ENCODE results near the gene MED13L.

The MED13L gene

DNA sequence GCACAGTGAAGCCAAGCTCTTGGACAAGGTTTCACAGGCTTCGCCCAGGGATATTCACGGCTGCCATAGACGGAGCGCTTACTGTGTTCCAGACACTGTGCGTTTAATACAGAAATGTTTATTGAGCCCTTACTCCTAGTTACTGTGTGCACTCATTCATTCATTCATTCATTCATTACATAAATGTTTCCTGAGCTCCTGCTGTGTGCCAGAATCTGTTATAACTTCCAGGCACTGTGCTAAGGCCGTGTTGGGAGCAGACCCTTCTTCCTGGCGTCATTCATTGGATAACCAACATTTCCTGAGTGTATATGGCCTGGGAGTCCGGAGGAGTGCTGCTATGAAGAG is 760 bp upstream of the MED13L start:
- H3K4me3 ChIP-seq (ENCODE audit: low read depth, low read length): peak overlapping the region; percentile 54
- TF ChIP-seq, protein P1, sequence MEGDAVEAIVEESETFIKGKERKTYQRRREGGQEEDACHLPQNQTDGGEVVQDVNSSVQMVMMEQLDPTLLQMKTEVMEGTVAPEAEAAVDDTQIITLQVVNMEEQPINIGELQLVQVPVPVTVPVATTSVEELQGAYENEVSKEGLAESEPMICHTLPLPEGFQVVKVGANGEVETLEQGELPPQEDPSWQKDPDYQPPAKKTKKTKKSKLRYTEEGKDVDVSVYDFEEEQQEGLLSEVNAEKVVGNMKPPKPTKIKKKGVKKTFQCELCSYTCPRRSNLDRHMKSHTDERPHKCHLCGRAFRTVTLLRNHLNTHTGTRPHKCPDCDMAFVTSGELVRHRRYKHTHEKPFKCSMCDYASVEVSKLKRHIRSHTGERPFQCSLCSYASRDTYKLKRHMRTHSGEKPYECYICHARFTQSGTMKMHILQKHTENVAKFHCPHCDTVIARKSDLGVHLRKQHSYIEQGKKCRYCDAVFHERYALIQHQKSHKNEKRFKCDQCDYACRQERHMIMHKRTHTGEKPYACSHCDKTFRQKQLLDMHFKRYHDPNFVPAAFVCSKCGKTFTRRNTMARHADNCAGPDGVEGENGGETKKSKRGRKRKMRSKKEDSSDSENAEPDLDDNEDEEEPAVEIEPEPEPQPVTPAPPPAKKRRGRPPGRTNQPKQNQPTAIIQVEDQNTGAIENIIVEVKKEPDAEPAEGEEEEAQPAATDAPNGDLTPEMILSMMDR (IDR thresholded peaks at IDR 0.05; ENCODE audit: borderline replicate concordance, insufficient read depth, low read depth, low read length): no peak

DNA sequence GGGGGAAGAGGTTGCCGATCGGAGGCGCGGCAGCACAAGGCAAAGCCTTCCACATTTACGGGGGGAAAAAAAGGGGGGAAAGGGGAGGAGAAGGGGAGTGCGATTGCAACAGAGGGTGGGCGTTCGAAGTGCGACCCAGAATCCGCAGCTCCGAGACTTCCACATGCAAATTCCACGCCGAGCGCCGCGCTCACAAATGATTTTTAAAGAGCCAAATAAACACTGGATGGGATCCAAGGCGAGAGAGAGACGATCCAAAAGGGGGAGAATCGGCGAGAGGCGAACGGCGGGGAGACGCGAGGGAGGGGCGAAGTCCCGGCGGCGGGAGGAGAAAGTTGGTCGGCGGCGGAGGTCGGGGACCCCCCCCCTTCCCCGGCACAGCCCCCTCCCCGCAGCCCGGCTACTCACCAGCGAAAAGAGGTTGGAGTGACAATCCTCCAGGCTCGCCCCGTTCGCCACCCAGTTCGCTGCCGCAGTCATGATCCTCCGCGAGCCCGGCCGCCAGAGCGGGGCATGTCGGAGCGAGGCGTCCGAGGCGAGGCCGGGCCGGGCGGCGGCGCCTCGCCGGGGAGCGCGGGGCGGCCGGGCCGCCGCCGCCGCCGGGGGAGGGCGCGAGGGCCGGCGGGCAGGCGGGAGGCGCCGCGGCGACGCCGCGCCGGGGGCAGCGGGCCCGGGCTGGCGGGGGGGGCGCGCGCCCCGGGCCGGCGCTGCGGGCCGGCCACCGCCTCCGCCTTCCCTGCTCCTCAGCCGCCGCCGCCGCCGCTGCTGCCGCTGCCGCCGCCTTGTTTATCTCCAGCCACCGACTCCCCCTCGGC is 634 bp downstream of the MED13L start:
- H3K4me3 ChIP-seq (ENCODE audit: low read depth, low read length): peak overlapping the region; percentile 66
- TF ChIP-seq, protein P1 (IDR thresholded peaks at IDR 0.05; ENCODE audit: borderline replicate concordance, insufficient read depth, low read depth, low read length): no peak

DNA sequence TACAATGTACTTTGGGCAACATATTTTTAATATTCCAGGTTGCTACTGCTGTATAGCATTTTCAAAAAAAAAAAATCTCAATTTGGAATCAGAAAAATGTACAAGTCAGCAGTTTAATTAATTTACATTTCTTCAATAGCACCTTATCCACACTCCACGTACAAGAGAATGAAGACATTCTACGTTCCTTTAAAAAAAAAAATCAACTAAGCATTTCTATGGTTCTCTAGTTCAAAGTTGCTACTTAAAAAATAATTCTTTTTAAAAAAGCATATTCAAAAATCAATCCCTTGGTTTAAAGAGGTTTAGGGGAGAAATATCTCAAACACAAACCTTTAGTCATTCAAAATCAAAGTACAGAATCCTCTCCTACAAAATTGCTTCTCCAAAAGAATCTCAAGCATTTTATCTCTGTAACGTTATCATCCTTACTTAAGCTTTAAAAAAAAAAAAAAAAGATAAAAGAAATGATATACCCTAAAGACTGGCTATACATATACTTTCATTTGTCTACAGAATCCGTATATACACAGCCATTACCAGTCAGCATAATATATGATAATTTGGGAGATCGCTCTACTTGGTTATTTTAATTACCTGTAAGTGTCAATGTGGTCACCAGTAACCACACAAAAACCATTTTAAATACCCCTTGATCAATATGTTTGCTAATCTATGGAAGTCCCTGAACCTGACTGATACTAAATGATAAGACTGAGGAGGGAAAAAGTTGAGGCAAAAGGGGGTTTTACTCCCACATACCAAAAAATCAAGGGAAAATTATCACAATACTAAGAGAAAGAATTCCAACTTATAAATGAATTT is 2.7 kb downstream of the MED13L start:
- TF ChIP-seq, protein P1 (IDR thresholded peaks at IDR 0.05; ENCODE audit: borderline replicate concordance, insufficient read depth, low read depth, low read length): no peak
- H3K4me3 ChIP-seq (ENCODE audit: low read depth, low read length): no peak overlapping the region

DNA sequence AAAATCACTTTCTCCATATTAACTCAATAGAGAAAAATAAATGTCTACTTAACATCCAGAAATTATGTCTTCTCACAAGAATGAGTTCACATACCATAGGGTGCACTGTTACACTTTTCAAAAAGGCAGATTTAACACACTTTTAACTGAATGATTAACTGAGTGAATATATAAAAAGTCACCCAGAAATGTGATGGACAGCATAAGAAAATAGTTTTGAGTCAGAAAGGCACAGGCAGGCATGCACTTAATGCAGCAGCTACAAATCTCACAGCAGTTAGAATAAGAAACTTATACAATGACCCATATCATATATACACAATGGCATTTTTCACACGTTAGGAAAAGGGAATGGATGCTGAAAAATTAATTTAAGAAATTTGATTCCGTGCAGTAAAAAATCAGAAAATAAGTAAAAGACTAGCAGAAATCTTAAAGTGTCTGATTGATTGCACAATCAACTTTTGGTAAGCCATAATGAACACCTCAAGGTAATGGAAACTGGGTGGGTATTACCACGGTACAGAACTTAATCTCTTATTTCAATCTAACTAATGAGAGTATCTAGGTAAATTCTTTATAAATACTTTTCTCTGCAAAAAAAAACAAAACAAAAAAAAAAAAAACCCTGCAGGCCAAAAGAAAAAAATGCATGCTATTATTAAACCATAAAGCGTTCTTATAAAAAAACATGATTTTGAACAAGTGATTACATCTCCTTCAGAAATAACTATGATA is 3.5 kb downstream of the MED13L start:
- no peak overlapping the region for H3K4me3 ChIP-seq (ENCODE audit: low read depth, low read length)
- TF ChIP-seq, protein P1 (IDR thresholded peaks at IDR 0.05; ENCODE audit: borderline replicate concordance, insufficient read depth, low read depth, low read length): no peak

DNA sequence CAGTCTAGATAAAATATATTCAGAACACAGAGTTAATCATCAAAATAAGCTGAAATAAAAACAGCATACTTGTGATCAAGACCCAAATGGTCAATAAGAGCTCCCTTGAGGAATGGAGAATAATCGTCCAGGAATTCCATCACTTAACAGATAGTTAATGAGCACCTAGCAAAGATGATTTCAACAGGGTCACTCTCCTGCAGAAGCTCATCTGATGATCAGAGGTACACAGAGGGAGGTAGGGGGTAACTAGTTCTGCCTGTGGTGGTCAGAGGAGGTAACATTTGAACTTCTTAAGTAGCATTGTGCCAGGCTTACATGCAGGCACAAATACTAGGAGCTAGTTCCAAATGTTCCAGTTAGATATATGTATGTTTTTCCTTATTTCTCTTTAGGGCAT is 9.5 kb downstream of the MED13L start:
- no peak overlapping the region for H3K4me3 ChIP-seq (ENCODE audit: low read depth, low read length)
- TF ChIP-seq, protein P1 (IDR thresholded peaks at IDR 0.05; ENCODE audit: borderline replicate concordance, insufficient read depth, low read depth, low read length): no peak

DNA sequence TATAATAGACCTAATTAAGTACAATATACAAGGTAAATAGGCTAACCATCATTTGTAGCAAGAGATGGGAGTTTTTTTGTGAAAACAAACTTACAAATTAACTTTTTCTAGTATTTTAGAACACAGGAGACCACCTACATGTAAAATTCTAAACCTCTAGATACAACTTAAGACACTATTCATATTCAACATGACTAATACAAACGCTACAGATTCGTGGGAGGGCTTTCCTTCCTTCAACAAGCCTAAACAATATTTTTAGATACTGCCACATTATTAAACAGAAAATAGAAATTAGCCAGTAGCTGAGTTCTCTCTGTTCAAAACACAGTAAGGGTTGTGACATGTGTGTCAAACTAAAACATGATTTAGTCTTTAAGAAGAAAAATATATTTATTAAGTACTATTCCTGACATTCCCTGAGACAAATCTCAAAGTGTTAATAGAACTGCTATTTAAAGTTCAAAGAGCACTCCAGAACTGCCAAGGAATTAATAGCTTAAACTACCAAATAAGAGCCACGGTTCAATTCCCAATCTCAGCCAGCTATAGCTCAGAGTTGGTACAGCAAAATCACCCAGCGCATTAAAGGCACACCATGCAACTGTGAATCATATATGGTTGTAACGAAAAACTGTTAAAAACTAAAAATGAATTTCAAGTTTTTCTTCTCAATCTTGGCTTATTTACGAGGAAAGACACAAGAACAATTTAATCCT is 10.7 kb downstream of the MED13L start:
- TF ChIP-seq, protein P1 (IDR thresholded peaks at IDR 0.05; ENCODE audit: borderline replicate concordance, insufficient read depth, low read depth, low read length): no peak
- no peak overlapping the region for H3K4me3 ChIP-seq (ENCODE audit: low read depth, low read length)
